Subcutaneous adipose tissue (tissue), 4 donors: Measurements from ENCODE around the gene FAT4. TPM values are rescaled to one million over a fixed set of nuclear protein-coding genes. Genes with fewer than 3 reads are reported as not detected.

Experiments
- CTCF ChIP-seq: fragments of 450-650 bp; IDR thresholded peaks from one replicate; pipeline ENCODE4 v1.5.1; 2016; ENCODE audit warnings: low read depth, mild to moderate bottlenecking, control low read depth, antibody characterized with exemption, moderate library complexity
- small RNA-seq: library from RNA; depleted of rRNA; stranded (forward); fragments of <200 nt; gene quantifications from one replicate; pipeline ENCODE3, GENCODE V24; 2016
- total RNA-seq, 4 donors: library from RNA; depleted of rRNA; stranded (reverse); fragments of >200 nt; gene quantifications; one replicate each; pipeline ENCODE4 v1.1.0, GENCODE V29; 2016

The FAT4 gene
- total RNA-seq, 4 donors from 2014 or later = 17.8 to 27.5 (median 21.8) TPM

GRCh38 chr4:125357675-125358074 lies 42.9 kb downstream of the FAT4 start:
- no peak for TF ChIP-seq CTCF

- TF ChIP-seq CTCF = no peak
Measured at GRCh38 chr4:125358453-125358852, 43.7 kb downstream of the FAT4 start.

GRCh38 chr4:125359363-125359762 lies 44.6 kb downstream of the FAT4 start:
- TF ChIP-seq CTCF = no peak

GRCh38 chr4:125359960-125360634 lies 45.3 kb downstream of the FAT4 start:
- TF ChIP-seq CTCF = no peak

GRCh38 chr4:125360727-125361126 lies 46.0 kb downstream of the FAT4 start:
- TF ChIP-seq CTCF = no peak

Small RNAs within 50 kb of the gene (small RNA-seq; reads per million reads assigned to genes)
- 0.49 reads per million for gene RF00019
